Right kidney (tissue), 1 donor: ENCODE data around the gene ACAP1.
"Not testable (repeated sequence)": the region's sequence is repeated elsewhere in the genome, so short reads cannot be mapped to it uniquely, and the experiment has no call there.

ENCODE experiments used
- DNase-seq: peaks from one replicate; pipeline ENCODE4 v3.0.0-alpha.2; 2016

ACAP1 gene

DNA sequence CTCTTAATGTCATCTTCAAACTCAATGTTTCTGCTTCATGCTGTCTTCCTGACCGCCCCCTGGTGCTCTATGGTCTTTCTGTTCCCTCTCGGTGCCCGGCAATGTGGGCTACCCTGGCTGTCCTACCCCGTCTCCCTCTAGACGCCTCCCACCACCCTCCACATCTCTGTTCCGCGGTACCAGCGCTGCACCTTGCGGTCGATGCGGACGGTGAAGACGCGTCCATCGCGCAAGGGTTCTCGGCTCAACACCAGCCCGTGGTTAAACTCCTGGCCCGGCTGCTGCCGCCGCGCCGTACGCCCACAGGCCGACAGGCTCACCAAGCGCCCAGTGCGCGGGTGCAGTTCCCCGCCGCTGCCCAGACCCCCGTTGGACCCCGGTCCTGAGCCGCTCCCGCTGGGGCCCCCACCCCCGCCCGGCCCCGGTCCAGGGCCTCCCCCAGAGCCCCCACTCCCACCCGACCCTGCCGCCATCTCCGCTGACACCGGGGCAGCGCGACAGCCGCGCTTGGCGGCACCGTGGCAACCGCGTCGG is 7.4 kb upstream of the ACAP1 start, which contains the start of gene NEURL4:
Gene NEURL4, minus strand, starts transcription at position 496 of the 534 bp plus-strand sequence. Its CDS starts 23 bp downstream, at position 473.
- DNase-seq = peak; percentile 56

DNA sequence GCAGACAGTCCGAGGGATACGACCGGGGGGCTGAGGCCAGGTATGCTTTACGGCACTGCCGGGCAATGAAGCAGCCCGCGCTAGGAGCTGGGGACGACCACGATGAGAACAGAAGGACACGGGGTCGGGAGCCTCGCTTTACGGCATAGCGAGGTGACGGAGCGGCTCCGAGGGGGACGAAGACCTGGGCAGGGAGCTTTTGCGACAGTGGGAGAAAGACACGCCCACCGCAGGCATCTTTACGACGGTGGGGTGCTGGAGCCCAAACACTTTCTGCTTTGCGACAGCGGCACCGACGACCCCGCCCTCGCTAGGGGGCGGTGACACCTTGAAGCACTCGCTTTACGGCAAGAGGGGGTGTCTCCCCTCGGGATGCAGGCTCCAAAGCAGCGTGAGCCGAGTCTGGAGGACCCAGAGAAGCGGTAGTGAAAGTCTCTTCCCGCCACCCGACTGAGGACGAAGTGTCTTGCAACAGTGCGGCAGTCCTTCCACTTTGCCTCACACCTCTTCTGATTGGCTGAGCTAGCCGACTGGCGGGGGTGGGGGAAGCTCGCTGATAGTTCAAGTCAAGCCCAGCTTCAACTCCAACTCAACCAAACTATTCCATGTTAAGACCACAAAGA is 6.8 kb upstream of the ACAP1 start:
- DNase-seq = peak; percentile 98

DNA sequence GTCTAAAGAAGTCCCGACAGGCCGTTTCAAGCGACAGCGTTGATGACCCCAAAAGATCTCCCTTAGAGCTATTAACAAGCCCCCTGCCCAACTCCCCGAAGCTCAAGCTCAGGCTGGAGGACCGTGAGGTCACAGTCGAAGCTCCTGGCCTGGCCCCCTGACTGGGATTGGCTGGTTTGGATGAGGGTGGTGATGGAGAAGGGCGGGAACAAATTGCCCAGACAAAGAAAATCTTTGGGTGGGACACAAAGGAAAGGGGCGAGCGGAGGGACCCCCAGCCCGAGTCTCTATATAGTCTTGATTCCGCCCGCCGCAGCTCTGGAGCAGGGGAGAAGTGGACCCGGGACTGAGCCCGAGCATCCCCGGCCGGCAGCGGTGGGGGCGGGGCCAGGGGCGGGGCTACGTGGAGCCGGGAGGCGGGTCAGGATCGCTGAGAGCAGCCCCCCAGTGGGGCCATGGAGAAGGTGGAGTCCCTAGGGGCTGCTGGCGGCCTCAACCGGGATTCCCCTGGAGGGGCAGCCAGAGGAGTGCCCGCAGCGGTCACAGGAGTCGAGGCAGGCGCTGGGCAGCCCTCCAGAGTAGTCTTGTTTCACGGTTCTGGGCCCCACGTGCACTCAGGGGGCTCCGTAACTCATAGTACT is 6.2 kb upstream of the ACAP1 start:
- DNase-seq = no peak

DNA sequence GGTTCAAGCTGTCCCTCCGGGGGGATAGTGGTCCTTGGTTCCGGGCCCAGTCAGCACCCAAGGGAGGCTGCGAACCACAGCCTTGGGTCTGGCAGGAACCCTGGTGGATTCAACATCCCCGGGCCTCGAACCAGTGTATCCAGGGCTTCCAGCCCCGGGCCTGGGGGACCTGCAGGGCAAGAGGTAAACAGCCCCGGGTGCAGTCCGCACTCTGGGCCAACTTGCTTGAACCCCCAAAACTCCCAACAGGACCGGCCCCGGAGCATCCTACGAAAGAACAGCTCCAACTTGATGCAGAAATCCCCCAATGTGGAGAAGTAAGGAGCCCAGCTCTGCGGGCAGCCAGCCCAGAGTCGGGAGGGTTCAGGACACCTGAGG is 5.7 kb upstream of the ACAP1 start:
- DNase-seq = no peak

DNA sequence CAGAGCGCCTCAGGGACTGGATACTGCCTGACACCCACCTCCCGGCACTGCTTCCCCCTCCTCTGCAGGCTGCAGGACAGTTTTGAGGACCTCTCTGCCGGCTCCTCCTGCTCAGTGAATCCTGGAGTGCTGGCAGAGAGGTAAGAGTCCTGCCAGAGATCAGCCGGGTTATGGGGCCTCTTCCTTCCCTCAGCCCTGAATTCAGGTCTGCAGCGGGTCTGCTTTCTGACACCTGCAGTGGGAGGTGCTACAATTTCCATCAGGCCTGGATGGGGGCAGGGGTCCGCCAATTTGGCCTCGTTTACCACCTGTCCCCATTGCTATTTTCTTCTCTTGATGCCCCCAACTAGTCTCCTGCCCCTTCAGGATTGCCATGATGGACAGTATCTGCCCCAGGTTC is 4.2 kb upstream of the ACAP1 start:
- DNase-seq = no peak

- DNase-seq = not testable (repeated sequence)
Observed at GRCh38 chr17:7332600-7333069, 3.7 kb upstream of the ACAP1 start.

GRCh38 chr17:7334938-7335538 is 1.3 kb upstream of the ACAP1 start:
- DNase-seq = no peak

DNA sequence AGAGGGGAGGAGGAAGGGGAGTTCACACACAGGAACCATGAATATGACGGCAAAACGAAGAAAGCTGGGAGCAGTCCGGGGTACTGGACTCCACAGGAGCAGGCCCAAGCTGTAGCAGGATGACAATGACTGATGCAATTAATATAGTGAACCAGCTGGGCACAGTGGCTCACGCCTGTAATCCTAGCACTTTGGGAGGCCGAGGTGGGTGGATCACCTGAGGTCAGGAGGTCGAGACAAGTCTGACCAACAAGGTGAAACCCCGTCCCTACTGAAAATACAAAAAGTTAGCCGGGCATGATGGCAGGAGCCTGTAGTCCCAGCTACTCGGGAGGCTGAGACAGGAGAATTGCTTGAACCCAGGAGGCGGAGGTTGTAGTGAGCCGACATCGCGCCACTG is 564 bp upstream of the ACAP1 start:
- not testable (repeated sequence) for DNase-seq

- DNase-seq = not testable (repeated sequence)
Observed at GRCh38 chr17:7337600-7337999, 1.3 kb downstream of the ACAP1 start.

- DNase-seq = no peak
Observed at GRCh38 chr17:7340179-7340578, 3.9 kb downstream of the ACAP1 start.

- DNase-seq = no peak
Observed at GRCh38 chr17:7341842-7342241, 5.5 kb downstream of the ACAP1 start.

GRCh38 chr17:7343250-7343649 is 6.9 kb downstream of the ACAP1 start:
- DNase-seq = no peak

DNA sequence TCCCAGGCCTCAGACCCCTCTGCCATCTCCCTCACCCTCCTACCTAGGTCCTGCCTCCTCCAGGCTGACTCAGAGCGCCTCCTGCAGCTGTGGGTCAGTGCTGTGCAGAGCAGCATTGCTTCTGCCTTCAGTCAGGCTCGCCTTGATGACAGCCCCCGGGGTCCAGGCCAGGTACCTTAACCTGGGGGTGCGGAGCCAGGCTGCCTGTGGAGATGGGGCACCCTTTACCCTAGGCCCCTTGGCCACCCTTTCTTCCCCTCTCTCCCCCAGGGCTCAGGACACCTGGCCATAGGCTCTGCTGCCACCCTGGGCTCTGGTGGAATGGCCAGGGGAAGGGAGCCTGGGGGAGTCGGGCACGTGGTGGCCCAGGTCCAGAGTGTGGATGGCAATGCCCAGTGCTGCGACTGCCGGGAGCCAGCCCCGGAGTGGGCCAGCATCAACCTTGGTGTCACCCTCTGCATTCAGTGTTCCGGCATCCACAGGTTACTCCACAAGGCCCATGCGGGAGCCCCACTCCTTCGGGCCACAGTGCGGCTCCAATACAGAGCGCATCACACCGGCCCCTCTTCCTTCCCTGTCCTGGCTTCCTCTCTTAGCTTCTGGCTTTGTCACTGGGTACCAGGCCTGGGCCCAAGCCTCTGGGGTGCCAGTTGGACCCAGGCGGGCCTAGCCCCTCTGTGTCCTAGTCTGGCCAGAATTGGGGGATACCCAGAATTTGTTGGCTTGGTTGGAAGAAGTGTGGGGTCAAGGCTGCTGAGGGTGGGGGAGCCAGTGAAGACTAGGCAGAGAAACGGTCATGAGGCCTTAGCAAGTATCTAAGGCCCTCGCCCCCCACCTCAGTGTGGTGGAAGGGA is 10.7 kb downstream of the ACAP1 start:
- no peak for DNase-seq

- no peak for DNase-seq
Observed at GRCh38 chr17:7347630-7348477, 11.5 kb downstream of the ACAP1 start.

- DNase-seq = no peak
Observed at GRCh38 chr17:7348478-7349242, 12.3 kb downstream of the ACAP1 start.

DNA sequence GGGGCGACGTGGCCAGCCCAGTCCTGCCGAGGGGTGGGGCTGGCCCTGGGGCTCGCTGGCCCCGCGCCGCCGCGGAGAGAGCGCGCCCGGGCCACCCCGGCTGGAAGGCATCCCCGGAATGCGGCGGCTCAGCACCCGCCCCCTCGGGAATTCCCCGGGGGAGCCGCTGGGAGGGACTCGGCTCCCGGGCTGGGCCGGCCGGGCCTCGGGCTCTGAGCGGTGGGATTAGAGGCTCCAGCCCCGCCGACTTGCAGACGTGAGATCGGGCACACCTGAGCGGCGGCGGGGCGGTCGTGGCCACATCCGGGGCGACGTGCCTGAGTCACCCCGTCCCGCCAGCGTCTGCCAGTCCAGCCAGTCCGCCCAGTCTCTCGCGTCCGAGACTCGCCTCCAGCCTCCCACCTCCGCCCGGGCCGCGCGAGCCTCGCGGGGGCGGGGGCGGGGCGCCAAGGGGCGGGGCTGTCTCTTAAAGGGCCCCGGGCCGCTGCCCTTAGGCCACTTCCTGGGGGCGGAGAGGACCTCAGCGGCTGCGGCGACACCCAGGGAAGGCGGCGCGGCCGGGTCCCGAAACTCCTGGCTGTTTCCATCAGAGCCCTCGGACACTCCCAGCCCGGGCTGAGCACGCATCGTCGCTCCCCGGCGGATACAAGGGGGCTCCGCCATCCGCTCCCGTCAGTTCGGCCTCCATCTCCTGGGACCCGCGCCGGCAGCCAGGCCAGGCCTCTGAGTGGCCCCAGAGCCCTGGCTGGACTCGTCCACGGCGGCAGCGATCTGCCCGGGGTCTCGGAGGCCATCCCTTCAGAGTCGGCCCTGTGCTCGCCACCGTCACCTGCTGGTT is 15.6 kb downstream of the ACAP1 start, which contains the start of gene KCTD11:
Gene KCTD11, plus strand, starts transcription at position 498 of the 838 bp plus-strand sequence.
- DNase-seq = peak; percentile 97

DNA sequence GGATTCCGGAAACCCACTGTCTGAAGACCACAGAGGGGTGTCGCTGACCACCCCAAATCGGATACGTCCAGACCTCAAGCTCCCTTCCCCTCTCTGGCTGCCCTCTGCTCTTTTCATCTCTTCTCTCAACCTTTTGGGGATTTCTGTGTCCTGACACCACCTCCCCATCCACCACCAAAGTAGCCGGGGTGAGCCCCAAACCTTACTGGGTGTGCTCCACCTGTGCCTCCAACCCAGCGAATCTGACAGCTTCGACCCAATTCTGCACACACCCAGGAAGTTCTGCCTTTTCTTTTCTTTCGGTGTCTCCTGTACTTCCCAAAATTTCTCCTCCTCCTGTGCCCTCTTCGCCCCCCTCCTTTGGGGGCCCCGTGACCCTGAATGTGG is 16.2 kb downstream of the ACAP1 start:
- no peak for DNase-seq

GRCh38 chr17:7352910-7353635 is 16.7 kb downstream of the ACAP1 start:
- DNase-seq = no peak

- DNase-seq = no peak
Observed at GRCh38 chr17:7354262-7354843, 18.0 kb downstream of the ACAP1 start.
